ENCODE results near the gene PRDM10.

DNA sequence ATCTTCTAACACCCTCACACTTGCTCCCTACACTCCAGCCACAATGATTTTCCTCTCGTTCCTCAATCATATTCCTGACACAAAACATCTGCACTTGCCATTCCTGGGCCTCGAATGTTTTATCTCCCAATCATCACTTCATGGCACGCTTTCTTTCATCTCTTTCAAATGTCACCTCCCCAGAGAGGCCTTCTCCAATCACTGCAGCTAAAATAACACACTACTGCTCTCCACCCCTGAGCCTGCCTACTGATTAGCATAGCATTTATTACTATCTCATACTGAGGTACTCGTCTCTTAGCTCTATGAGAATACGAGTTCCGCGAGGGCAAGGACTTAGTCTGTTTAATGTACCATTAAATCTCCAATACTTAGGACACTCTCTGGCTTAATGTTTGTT is 130.7 kb downstream of the PRDM10 start:
- TF ChIP-seq RFX5 (IDR thresholded peaks at IDR 0.05; ENCODE audit: low read depth, low read length) (no peak), NRF1 (conservative IDR thresholded peaks at IDR 0.05; ENCODE audit: low read depth, low read length) (no peak), CEBPB (IDR thresholded peaks at IDR 0.05; ENCODE audit: borderline replicate concordance in 1 of 2, low read depth in 2 of 2, low read length in 2 of 2) (no peak), POLR2A (IDR thresholded peaks at IDR 0.05; ENCODE audit: low read depth, low read length) (no peak), POLR2AphosphoS5 (IDR thresholded peaks at IDR 0.05; ENCODE audit: low read length) (no peak), MYC (IDR thresholded peaks at IDR 0.05; ENCODE audit: insufficient read depth, insufficient read length, insufficient replicate concordance, low read length, severe bottlenecking) (no peak), DPF2 (IDR thresholded peaks at IDR 0.05) (no peak), RBBP5 (conservative IDR thresholded peaks at IDR 0.05) (no peak)
- TF ChIP-seq, protein P1, sequence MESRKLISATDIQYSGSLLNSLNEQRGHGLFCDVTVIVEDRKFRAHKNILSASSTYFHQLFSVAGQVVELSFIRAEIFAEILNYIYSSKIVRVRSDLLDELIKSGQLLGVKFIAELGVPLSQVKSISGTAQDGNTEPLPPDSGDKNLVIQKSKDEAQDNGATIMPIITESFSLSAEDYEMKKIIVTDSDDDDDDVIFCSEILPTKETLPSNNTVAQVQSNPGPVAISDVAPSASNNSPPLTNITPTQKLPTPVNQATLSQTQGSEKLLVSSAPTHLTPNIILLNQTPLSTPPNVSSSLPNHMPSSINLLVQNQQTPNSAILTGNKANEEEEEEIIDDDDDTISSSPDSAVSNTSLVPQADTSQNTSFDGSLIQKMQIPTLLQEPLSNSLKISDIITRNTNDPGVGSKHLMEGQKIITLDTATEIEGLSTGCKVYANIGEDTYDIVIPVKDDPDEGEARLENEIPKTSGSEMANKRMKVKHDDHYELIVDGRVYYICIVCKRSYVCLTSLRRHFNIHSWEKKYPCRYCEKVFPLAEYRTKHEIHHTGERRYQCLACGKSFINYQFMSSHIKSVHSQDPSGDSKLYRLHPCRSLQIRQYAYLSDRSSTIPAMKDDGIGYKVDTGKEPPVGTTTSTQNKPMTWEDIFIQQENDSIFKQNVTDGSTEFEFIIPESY (IDR thresholded peaks at IDR 0.05): no peak
- TF ChIP-seq, protein P2, sequence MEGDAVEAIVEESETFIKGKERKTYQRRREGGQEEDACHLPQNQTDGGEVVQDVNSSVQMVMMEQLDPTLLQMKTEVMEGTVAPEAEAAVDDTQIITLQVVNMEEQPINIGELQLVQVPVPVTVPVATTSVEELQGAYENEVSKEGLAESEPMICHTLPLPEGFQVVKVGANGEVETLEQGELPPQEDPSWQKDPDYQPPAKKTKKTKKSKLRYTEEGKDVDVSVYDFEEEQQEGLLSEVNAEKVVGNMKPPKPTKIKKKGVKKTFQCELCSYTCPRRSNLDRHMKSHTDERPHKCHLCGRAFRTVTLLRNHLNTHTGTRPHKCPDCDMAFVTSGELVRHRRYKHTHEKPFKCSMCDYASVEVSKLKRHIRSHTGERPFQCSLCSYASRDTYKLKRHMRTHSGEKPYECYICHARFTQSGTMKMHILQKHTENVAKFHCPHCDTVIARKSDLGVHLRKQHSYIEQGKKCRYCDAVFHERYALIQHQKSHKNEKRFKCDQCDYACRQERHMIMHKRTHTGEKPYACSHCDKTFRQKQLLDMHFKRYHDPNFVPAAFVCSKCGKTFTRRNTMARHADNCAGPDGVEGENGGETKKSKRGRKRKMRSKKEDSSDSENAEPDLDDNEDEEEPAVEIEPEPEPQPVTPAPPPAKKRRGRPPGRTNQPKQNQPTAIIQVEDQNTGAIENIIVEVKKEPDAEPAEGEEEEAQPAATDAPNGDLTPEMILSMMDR (IDR thresholded peaks at IDR 0.05 in 2 of 3, conservative IDR thresholded peaks at IDR 0.05 in 1 of 3; ENCODE audit: control insufficient read depth in 2 of 3, extremely low read depth in 1 of 3, insufficient read depth in 1 of 3, low read depth in 3 of 3, low read length in 3 of 3): no peak

All from GM12878 (cell line).